Measurements from ENCODE around the gene KCNMA1.

DNA sequence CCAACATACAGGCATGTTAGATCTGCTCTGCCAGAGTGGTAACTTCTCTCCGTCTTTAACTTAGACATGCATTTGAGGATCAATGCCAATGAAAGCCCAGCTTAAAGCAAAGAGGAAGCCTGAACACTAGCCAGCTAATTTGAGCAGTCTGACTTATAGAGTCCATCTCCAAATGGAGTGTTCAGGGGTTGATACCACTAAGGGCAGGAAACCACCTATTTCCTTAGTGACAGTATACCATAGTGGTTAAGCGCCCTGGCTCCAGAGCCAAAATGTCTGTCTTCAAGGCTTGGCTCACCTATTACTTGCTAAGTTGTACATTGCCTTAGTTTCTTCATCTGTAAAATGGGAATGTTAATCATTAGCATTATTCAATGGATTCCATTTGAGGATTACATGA, 678.5 kb downstream of the KCNMA1 start:
- TF ChIP-seq GATA3 (IDR thresholded peaks at IDR 0.05; ENCODE audit: low read depth, low read length) (no peak), GATA2 (IDR thresholded peaks at IDR 0.05; ENCODE audit: low read depth, low read length) (no peak)

All from SH-SY5Y (cell line).